Activated T-cell treated with anti-CD3 and anti-CD28 coated beads, Interleukin-2, amount 50 U/mL, for 4 hours (primary cell): ENCODE measurements around the gene FDXACB1. TPM values are rescaled to one million over a fixed set of nuclear protein-coding genes. Genes with fewer than 3 reads are reported as not detected.

ENCODE experiments used
- total RNA-seq, 3 donors: library from RNA; stranded (reverse); gene quantifications; one replicate each; pipeline ENCODE4 v1.2.1, GENCODE V29; 2021

The FDXACB1 gene
- total RNA-seq, 3 donors from 2014 or later: 11.1 to 12.5 (median 11.4) TPM

Other genes starting within 250 kb of the FDXACB1 start
- gene PPP2R1B, start 112.8 kb downstream of the FDXACB1 start, total RNA-seq: 10 to 100 TPM; 57.3 to 66.8 (median 59.0) TPM
- 10 to 100 TPM; 22.9 to 24.2 (median 23.8) TPM for gene ALG9, start 7.6 kb downstream of the FDXACB1 start, total RNA-seq
- 10 to 100 TPM; 16.9 to 25.3 (median 17.9) TPM for gene CFAP68, start 376 bp upstream of the FDXACB1 start, total RNA-seq
- gene CRYAB, start 32.6 kb upstream of the FDXACB1 start, total RNA-seq: under 1 TPM in 1 of 3 donors, not detected in 2; 0.35 TPM
- gene HSPB2, start 33.6 kb upstream of the FDXACB1 start, total RNA-seq: not detected
- gene C11orf52, start 39.7 kb upstream of the FDXACB1 start, total RNA-seq: not detected
- 10 to 100 TPM in 2 of 3 donors, 1 to 10 TPM in 1; 5.2 to 22.7 (median 21.2) TPM for gene DIXDC1, start 58.2 kb upstream of the FDXACB1 start, total RNA-seq
- 10 to 100 TPM; 60.6 to 72.5 (median 66.0) TPM for gene DLAT, start 146.2 kb upstream of the FDXACB1 start, total RNA-seq
- gene PIH1D2, start 194.9 kb upstream of the FDXACB1 start, total RNA-seq: under 1 TPM; 0.34 to 0.63 (median 0.43) TPM
- 10 to 100 TPM; 19.1 to 21.5 (median 19.8) TPM for gene NKAPD1, start 195.1 kb upstream of the FDXACB1 start, total RNA-seq
- gene TIMM8B, start 207.6 kb upstream of the FDXACB1 start, total RNA-seq: 10 to 100 TPM; 72.6 to 90.8 (median 83.0) TPM
- gene SDHD, start 207.7 kb upstream of the FDXACB1 start, total RNA-seq: 100 to 1,000 TPM; 111 to 133 (median 121) TPM